ENCODE results near the gene FCHO1. TPM values are rescaled to one million over a fixed set of nuclear protein-coding genes. Genes with fewer than 3 reads are reported as not detected.

Gene FCHO1
- total and polyA plus RNA-seq, 3 donors from 2014 or later = 9.8 to 15.6 (median 12.8) TPM

- peak; percentile 42 for DNase-seq
- intact Hi-C loops (cut with DNase I; ENCODE audit: low total_unique reads) = no loop called here
- TF ChIP-seq CTCF (IDR thresholded peaks at IDR 0.05) (no peak), POLR2A (IDR thresholded peaks at IDR 0.05) (no peak)
- Histone ChIP-seq H3K4me3 (peak within 1 kb of the TSS; percentile 19 to 46), H3K27ac (no peak within 1 kb of the TSS), H3K9me3 (no peaks in the 10 kb centered on the region), H3K27me3 (no peaks in the 10 kb centered on the region), H3K36me3 (ENCODE audit: low read depth, missing control alignments) (no peaks in the 10 kb centered on the region), H3K4me1 (peaks cover 15% of the 10 kb centered on the region)
- WGBS, 2 donors = 5% methylated on average over 28 to 50 of the region's 50 CpGs
These were observed 43.6 kb downstream of the FCHO1 start, which contains the start of gene B3GNT3 for GRCh38 chr19:17794731-17795494. TSS of gene B3GNT3 (plus strand) at chr19:17795138. CDS start at chr19:17807808, 12,670 bp downstream.

DNA sequence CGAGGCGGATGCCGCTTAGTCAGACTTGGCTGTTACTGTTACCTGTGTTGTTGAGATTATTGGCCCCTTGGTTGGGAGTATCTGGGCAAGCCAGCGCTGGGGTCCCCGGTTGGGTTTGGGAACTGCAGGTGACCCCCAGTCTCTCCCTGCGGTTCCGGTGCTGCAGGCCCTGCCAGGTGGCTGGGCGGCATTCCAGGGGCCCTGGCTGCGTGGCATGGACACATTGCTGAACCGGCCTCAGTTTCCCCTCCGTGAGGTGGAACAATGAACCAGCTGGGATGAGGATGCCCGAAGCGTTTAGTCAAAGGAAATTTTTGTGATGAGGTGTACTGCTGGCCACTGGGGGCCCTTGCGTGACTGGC is 44.2 kb downstream of the FCHO1 start:
- intact Hi-C loops (cut with DNase I; ENCODE audit: low total_unique reads) = no loop called here
- H3K4me3 ChIP-seq = peak overlapping the region; percentile 19 to 46
- H3K27ac ChIP-seq = no peak overlapping the region
- H3K4me1 ChIP-seq = peaks cover 15% of the 10 kb centered on the region
- no peaks in the 10 kb centered on the region for H3K9me3 ChIP-seq
- 38 to 44% methylated on average over 6 to 10 of the region's 14 CpGs for WGBS, 2 donors
- H3K36me3 ChIP-seq (ENCODE audit: low read depth, missing control alignments) = no peaks in the 10 kb centered on the region
- H3K27me3 ChIP-seq = no peaks in the 10 kb centered on the region
- DNase-seq = no peak
- no peak for TF ChIP-seq CTCF (IDR thresholded peaks at IDR 0.05)
- no peak for TF ChIP-seq POLR2A (IDR thresholded peaks at IDR 0.05)

DNA sequence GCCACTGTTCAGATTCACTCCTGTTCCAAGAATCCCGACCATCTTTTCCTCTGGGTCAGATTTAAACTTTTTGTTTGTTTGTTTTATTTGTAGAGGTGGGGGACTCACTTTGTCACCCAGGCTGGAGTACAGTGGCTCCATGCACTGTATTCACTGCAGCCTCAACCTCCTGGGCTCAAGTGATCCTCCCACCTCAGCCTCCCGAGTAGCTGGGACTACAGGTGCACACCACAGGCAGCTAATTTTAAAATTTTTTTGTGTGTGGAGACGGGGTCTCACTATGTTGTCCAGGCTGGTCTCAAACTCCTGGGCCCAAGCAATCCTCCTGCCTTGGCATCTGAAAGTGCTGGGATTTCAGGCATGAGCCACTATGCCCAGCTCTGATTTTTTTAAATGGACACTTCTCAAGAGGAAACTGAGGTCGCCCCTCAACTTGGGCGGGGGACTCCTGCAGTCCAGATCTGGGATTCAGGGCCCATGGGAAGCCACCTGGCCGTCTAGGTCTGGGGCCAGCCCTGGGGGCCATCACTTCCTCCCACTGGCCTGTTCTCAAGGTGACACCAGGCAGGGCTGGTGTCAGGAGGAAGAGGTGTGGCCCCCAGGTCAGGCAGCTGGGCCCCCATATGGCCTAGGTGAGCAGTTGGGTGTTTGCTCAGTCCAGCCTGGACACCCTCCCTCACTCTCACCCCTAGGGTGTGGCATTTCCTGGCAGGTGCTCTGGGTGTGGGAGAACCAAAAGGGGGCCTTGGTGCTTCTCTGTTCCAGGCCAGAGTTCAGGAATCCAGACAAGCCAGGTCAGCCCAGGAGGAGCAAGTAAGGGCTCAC is 44.9 kb downstream of the FCHO1 start:
- TF ChIP-seq CTCF (IDR thresholded peaks at IDR 0.05) (no peak), POLR2A (IDR thresholded peaks at IDR 0.05) (no peak)
- H3K4me1 ChIP-seq = peaks cover 15% of the 10 kb centered on the region
- H3K9me3 ChIP-seq = no peaks in the 10 kb centered on the region
- 70 to 80% methylated on average over 4 to 6 of the region's 6 CpGs for WGBS, 2 donors
- DNase-seq = no peak
- H3K36me3 ChIP-seq (ENCODE audit: low read depth, missing control alignments) = no peaks in the 10 kb centered on the region
- no peak overlapping the region for H3K27ac ChIP-seq
- H3K27me3 ChIP-seq = no peaks in the 10 kb centered on the region
- intact Hi-C loops (cut with DNase I; ENCODE audit: low total_unique reads) = no loop called here
- H3K4me3 ChIP-seq = no peak overlapping the region

GRCh38 chr19:17796838-17797423 is 45.7 kb downstream of the FCHO1 start:
- no peaks in the 10 kb centered on the region for H3K9me3 ChIP-seq
- no peak for DNase-seq
- 80 to 89% methylated on average over 1 of the region's 1 CpG for WGBS, 2 donors
- no peaks in the 10 kb centered on the region for H3K36me3 ChIP-seq (ENCODE audit: low read depth, missing control alignments)
- no peak overlapping the region for H3K4me3 ChIP-seq
- H3K27ac ChIP-seq = no peak overlapping the region
- intact Hi-C loops (cut with DNase I; ENCODE audit: low total_unique reads) = no loop called here
- peaks cover 11% of the 10 kb centered on the region for H3K4me1 ChIP-seq
- H3K27me3 ChIP-seq = no peaks in the 10 kb centered on the region
- TF ChIP-seq CTCF (IDR thresholded peaks at IDR 0.05) (no peak), POLR2A (IDR thresholded peaks at IDR 0.05) (no peak)

All from testis (tissue), 3 donors.